GM23338 (cell line): ENCODE data around the gene MOCS3. TPM values are rescaled to one million over a fixed set of nuclear protein-coding genes. Genes with fewer than 3 reads are reported as not detected.

ENCODE experiments used
- ATAC-seq: fragments of 200-7000 bp; cut with Tn5 transposase; 3 replicates; pipeline ENCODE4 v1.9.1; 2020
- DNase-seq: peaks from one replicate; pipeline ENCODE4 v3.0.0-alpha.2; 2015; ENCODE audit warnings: low spot score
- H2AFZ ChIP-seq: fragments of 200-600 bp; sonication (generic); 2 replicates; pipeline ENCODE4 v1.8.0; 2016; ENCODE audit warnings: antibody characterized with exemption, mild to moderate bottlenecking, moderate library complexity
- H3F3A ChIP-seq: fragments of 200-600 bp; sonication (generic); replicated peaks from 2 replicates; pipeline ENCODE4 v1.8.0; 2017; ENCODE audit warnings: antibody characterized with exemption, mixed run types, low read depth
- H3K27ac ChIP-seq: fragments of 200-600 bp; sonication (generic); 2 replicates; pipeline ENCODE4 v1.6.1; 2016; ENCODE audit warnings: low read depth
- H3K27me3 ChIP-seq: fragments of 200-600 bp; sonication (generic); 2 replicates; pipeline ENCODE4 v1.8.0; 2016; ENCODE audit warnings: mild to moderate bottlenecking, mixed run types, moderate library complexity; ENCODE audit not compliant: insufficient read depth
- H3K36me3 ChIP-seq: fragments of 200-600 bp; sonication (generic); 2 replicates; pipeline ENCODE4 v1.8.0; 2016; ENCODE audit warnings: mild to moderate bottlenecking; ENCODE audit not compliant: insufficient read depth
- H3K4me1 ChIP-seq: fragments of 200-600 bp; sonication (generic); 2 replicates; pipeline ENCODE4 v1.8.0; 2016; ENCODE audit warnings: mild to moderate bottlenecking, moderate library complexity; ENCODE audit not compliant: insufficient read depth
- H3K4me2 ChIP-seq: fragments of 200-600 bp; sonication (generic); 2 replicates; pipeline ENCODE4 v1.7.1; 2017; ENCODE audit warnings: mixed run types
- H3K4me3 ChIP-seq: fragments of 200-600 bp; sonication (generic); 2 replicates; pipeline ENCODE4 v1.6.1; 2016; ENCODE audit warnings: mixed run types
- H3K79me2 ChIP-seq: fragments of 200-600 bp; sonication (generic); replicated peaks from 2 replicates; pipeline ENCODE4 v1.8.0; 2017; ENCODE audit warnings: mild to moderate bottlenecking; ENCODE audit not compliant: insufficient read depth
- H3K9me2 ChIP-seq: fragments of 200-600 bp; sonication (generic); 2 replicates; pipeline ENCODE4 v1.8.0; 2017; ENCODE audit not compliant: insufficient read depth
- H4K20me1 ChIP-seq: fragments of 200-600 bp; sonication (generic); replicated peaks from 2 replicates; pipeline ENCODE4 v1.8.0; 2017; ENCODE audit warnings: mild to moderate bottlenecking; ENCODE audit not compliant: insufficient read depth
- H3K27ac Mint-ChIP-seq: 2 replicates; pipeline ENCODE4 v1.8.0; 2020; ENCODE audit warnings: inconsistent platforms, mild to moderate bottlenecking, moderate library complexity, mixed read lengths
- H3K27me3 Mint-ChIP-seq: 3 replicates; pipeline ENCODE4 v1.8.0; 2022; ENCODE audit warnings: low read depth, mild to moderate bottlenecking, moderate library complexity, mixed read lengths, inconsistent platforms; ENCODE audit not compliant: insufficient read depth, poor library complexity
- H3K36me3 Mint-ChIP-seq: 3 replicates; pipeline ENCODE4 v1.8.0; 2021; ENCODE audit warnings: low read depth, mild to moderate bottlenecking, inconsistent platforms, moderate library complexity, mixed read lengths
- H3K4me1 Mint-ChIP-seq: 3 replicates; pipeline ENCODE4 v1.8.0; 2020; ENCODE audit warnings: mild to moderate bottlenecking, inconsistent platforms, mixed read lengths
- H3K4me3 Mint-ChIP-seq: 3 replicates; pipeline ENCODE4 v1.8.0; 2021; ENCODE audit warnings: moderate library complexity, mild to moderate bottlenecking, inconsistent platforms, mixed read lengths
- H3K9me3 Mint-ChIP-seq: 3 replicates; pipeline ENCODE4 v1.8.0; 2020; ENCODE audit warnings: moderate library complexity, mild to moderate bottlenecking, inconsistent platforms, mixed read lengths
- CREB1 ChIP-seq: fragments of 250-450 bp; sonication (Bioruptor Pico); IDR thresholded peaks from 2 replicates; pipeline ENCODE4 v1.5.0; 2020; ENCODE audit warnings: low read depth, mild to moderate bottlenecking, moderate library complexity
- CTCF ChIP-seq, 2 experiments: fragments of 200-600 bp in 1 of 2; sonication (generic) in 1 of 2; conservative IDR thresholded peaks; 2 replicates each; pipeline versions ENCODE4 v1.5.1 to v1.6.1; 2016 to 2017; ENCODE audit warnings: antibody characterized with exemption in 2 of 2, low read depth in 2 of 2, mild to moderate bottlenecking in 2 of 2, moderate library complexity in 1 of 2
- EZH2 ChIP-seq: fragments of 200-600 bp; sonication (generic); IDR thresholded peaks from one replicate; pipeline ENCODE4 v1.8.0; 2017; ENCODE audit warnings: antibody characterized with exemption, mild to moderate bottlenecking, low read depth; ENCODE audit not compliant: unreplicated experiment
- EZH2phosphoT487 ChIP-seq: fragments of 200-600 bp; sonication (generic); IDR thresholded peaks from one replicate; pipeline ENCODE4 v1.8.1; 2018; ENCODE audit warnings: antibody characterized with exemption; ENCODE audit not compliant: unreplicated experiment
- JUNB ChIP-seq: IDR thresholded peaks from one replicate; pipeline ENCODE4 v1.6.1; 2016; ENCODE audit warnings: antibody characterized with exemption; ENCODE audit not compliant: unreplicated experiment
- NANOG ChIP-seq: IDR thresholded peaks from 2 replicates; pipeline ENCODE4 v1.6.1; 2016; ENCODE audit warnings: antibody characterized with exemption, borderline replicate concordance
- POLR2AphosphoS5 ChIP-seq: IDR thresholded peaks from 2 replicates; pipeline ENCODE4 v1.6.1; 2016; ENCODE audit warnings: antibody characterized with exemption, low read depth
- REST ChIP-seq: IDR thresholded peaks from one replicate; pipeline ENCODE4 v1.6.1; 2018; ENCODE audit warnings: antibody characterized with exemption; ENCODE audit not compliant: unreplicated experiment
- STAT1 ChIP-seq: IDR thresholded peaks from one replicate; pipeline ENCODE4 v1.6.1; 2016; ENCODE audit warnings: antibody characterized with exemption; ENCODE audit not compliant: unreplicated experiment
- ZNF114 ChIP-seq: fragments of 250-450 bp; sonication (Bioruptor Pico); IDR thresholded peaks from 2 replicates; pipeline ENCODE4 v1.5.0; 2020; ENCODE audit warnings: mild to moderate bottlenecking, moderate library complexity
- ZNF331 ChIP-seq: fragments of 250-450 bp; sonication (Bioruptor Pico); IDR thresholded peaks from 2 replicates; pipeline ENCODE4 v1.5.0; 2020; ENCODE audit warnings: low read depth, mild to moderate bottlenecking, moderate library complexity
- polyA plus RNA-seq: library from polyadenylated mRNA; unstranded; fragments of >200 nt; fragmentation: Nextera tagmentation; extraction: Ambion mirVana; gene quantifications from 2 replicates; pipeline ENCODE4 v1.2.1, GENCODE V29; 2016
- total RNA-seq: library from RNA; depleted of rRNA; stranded (reverse); fragments of >200 nt; shearing (Covaris generic); gene quantifications from 2 replicates; pipeline ENCODE4 v1.2.3, GENCODE V29; 2014
- TF ChIP-seq, protein P1 (sequence below): fragments of 250-450 bp; sonication (Bioruptor Pico); IDR thresholded peaks from 2 replicates; pipeline ENCODE4 v1.5.0; 2020; ENCODE audit warnings: mild to moderate bottlenecking, moderate library complexity
- TF ChIP-seq, protein P2 (sequence below): IDR thresholded peaks from 2 replicates; pipeline ENCODE4 v1.6.1; 2016; ENCODE audit warnings: antibody characterized with exemption

The MOCS3 gene
- total and polyA plus RNA-seq, 2 experiments from 2014 or later, result 2.2 to 9.1 TPM

GRCh38 chr20:50953196-50953595 lies 5.4 kb upstream of the MOCS3 start:
- no peak for DNase-seq
- H4K20me1 ChIP-seq, result peaks cover 63% of the 10 kb centered on the region

More at GRCh38 chr20:50953196-50953595, 5.4 kb upstream of the MOCS3 start:
- Histone ChIP-seq H3K27me3 (no peaks in the 10 kb centered on the region), H3K27ac (no peak overlapping the region), H3K36me3 (peaks cover 49% of the 10 kb centered on the region), H3K4me2 (no peak overlapping the region), H3K4me3 (no peak overlapping the region), H2AFZ (no peak overlapping the region), H3K4me1 (0 out of 2 replicates have a peak, but pooled peaks cover 14% of the 10 kb centered on the region), H3K79me2 (peaks cover 87% of the 10 kb centered on the region), H3F3A (no peaks in the 10 kb centered on the region), H3K9me2 (no peaks in the 10 kb centered on the region)
- Mint-ChIP-seq H3K9me3 (0 out of 3 replicates have a peak, but pooled peaks cover 4% of the 10 kb centered on the region), H3K36me3 (peaks cover 56% of the 10 kb centered on the region), H3K27ac (no peak overlapping the region), H3K27me3 (peaks cover 5% of the 10 kb centered on the region), H3K4me3 (no peak overlapping the region), H3K4me1 (peaks cover 13% of the 10 kb centered on the region)
- TF ChIP-seq POLR2AphosphoS5, result no peak
- TF ChIP-seq CREB1 (CRISPR knock-in tag), result no peak
- TF ChIP-seq ZNF331 (CRISPR knock-in tag), result no peak
- TF ChIP-seq CTCF (conservative IDR thresholded peaks at IDR 0.05; ENCODE audit: low read depth in 2 of 2), result no peak
- no peak for TF ChIP-seq NANOG
- TF ChIP-seq EZH2phosphoT487, result no peak
- no peak for TF ChIP-seq REST
- no peak for TF ChIP-seq EZH2
- TF ChIP-seq STAT1, result no peak
- TF ChIP-seq JUNB, result no peak
- TF ChIP-seq, protein P1, sequence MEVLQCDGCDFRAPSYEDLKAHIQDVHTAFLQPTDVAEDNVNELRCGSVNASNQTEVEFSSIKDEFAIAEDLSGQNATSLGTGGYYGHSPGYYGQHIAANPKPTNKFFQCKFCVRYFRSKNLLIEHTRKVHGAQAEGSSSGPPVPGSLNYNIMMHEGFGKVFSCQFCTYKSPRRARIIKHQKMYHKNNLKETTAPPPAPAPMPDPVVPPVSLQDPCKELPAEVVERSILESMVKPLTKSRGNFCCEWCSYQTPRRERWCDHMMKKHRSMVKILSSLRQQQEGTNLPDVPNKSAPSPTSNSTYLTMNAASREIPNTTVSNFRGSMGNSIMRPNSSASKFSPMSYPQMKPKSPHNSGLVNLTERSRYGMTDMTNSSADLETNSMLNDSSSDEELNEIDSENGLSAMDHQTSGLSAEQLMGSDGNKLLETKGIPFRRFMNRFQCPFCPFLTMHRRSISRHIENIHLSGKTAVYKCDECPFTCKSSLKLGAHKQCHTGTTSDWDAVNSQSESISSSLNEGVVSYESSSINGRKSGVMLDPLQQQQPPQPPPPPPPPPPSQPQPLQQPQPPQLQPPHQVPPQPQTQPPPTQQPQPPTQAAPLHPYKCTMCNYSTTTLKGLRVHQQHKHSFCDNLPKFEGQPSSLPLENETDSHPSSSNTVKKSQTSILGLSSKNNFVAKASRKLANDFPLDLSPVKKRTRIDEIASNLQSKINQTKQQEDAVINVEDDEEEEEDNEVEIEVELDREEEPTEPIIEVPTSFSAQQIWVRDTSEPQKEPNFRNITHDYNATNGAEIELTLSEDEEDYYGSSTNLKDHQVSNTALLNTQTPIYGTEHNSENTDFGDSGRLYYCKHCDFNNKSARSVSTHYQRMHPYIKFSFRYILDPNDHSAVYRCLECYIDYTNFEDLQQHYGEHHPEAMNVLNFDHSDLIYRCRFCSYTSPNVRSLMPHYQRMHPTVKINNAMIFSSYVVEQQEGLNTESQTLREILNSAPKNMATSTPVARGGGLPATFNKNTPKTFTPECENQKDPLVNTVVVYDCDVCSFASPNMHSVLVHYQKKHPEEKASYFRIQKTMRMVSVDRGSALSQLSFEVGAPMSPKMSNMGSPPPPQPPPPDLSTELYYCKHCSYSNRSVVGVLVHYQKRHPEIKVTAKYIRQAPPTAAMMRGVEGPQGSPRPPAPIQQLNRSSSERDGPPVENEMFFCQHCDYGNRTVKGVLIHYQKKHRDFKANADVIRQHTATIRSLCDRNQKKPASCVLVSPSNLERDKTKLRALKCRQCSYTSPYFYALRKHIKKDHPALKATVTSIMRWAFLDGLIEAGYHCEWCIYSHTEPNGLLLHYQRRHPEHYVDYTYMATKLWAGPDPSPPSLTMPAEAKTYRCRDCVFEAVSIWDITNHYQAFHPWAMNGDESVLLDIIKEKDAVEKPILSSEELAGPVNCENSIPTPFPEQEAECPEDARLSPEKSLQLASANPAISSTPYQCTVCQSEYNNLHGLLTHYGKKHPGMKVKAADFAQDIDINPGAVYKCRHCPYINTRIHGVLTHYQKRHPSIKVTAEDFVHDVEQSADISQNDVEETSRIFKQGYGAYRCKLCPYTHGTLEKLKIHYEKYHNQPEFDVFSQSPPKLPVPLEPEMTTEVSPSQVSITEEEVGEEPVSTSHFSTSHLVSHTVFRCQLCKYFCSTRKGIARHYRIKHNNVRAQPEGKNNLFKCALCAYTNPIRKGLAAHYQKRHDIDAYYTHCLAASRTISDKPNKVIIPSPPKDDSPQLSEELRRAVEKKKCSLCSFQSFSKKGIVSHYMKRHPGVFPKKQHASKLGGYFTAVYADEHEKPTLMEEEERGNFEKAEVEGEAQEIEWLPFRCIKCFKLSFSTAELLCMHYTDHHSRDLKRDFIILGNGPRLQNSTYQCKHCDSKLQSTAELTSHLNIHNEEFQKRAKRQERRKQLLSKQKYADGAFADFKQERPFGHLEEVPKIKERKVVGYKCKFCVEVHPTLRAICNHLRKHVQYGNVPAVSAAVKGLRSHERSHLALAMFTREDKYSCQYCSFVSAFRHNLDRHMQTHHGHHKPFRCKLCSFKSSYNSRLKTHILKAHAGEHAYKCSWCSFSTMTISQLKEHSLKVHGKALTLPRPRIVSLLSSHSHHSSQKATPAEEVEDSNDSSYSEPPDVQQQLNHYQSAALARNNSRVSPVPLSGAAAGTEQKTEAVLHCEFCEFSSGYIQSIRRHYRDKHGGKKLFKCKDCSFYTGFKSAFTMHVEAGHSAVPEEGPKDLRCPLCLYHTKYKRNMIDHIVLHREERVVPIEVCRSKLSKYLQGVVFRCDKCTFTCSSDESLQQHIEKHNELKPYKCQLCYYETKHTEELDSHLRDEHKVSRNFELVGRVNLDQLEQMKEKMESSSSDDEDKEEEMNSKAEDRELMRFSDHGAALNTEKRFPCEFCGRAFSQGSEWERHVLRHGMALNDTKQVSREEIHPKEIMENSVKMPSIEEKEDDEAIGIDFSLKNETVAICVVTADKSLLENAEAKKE, result no peak
- TF ChIP-seq, protein P2, sequence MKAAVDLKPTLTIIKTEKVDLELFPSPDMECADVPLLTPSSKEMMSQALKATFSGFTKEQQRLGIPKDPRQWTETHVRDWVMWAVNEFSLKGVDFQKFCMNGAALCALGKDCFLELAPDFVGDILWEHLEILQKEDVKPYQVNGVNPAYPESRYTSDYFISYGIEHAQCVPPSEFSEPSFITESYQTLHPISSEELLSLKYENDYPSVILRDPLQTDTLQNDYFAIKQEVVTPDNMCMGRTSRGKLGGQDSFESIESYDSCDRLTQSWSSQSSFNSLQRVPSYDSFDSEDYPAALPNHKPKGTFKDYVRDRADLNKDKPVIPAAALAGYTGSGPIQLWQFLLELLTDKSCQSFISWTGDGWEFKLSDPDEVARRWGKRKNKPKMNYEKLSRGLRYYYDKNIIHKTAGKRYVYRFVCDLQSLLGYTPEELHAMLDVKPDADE, result no peak
- no peak for TF ChIP-seq ZNF114 (CRISPR knock-in tag)
- no peak for ATAC-seq
